ENCODE results near the gene CPNE7.

DNA sequence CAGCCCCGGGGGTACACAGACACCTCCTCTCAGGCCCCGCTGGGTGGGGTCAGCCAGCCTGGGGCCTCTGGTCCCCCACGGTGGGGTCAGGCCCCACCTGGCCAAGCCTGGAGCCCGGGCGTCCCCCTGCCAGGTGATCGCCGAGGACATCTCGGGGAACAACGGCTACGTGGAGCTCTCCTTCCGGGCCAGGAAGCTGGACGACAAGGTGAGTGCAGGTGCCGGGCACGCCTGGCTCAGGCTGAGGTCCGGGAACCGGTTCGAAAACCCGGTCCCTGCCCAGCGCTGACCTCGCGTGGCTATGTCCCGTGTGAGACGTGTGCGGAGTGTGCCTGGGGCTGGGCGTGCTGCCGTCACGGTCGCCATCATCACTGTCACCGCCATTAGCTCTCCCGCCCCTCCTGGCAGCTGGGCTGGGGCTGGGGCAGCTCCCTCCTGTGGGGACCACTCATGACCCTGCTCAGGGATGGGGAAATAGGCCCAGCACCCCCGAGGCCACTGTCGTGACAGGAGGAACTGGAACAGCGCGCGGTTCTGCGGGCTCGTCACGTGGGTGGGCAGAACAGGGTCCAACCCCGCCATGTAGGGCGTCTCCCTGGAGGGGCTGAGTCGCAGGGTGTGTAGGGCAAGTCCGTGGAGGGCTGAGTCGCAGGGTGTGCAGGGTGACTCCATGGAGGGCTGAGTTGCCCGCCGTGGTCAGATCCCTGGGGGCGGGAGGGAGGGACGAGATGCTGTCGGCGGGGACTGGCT is 8.5 kb downstream of the CPNE7 start:
- TF ChIP-seq POLR2A (IDR thresholded peaks at IDR 0.05) (no peak), EP300 (IDR thresholded peaks at IDR 0.05) (no peak)
- TF ChIP-seq, protein P1, sequence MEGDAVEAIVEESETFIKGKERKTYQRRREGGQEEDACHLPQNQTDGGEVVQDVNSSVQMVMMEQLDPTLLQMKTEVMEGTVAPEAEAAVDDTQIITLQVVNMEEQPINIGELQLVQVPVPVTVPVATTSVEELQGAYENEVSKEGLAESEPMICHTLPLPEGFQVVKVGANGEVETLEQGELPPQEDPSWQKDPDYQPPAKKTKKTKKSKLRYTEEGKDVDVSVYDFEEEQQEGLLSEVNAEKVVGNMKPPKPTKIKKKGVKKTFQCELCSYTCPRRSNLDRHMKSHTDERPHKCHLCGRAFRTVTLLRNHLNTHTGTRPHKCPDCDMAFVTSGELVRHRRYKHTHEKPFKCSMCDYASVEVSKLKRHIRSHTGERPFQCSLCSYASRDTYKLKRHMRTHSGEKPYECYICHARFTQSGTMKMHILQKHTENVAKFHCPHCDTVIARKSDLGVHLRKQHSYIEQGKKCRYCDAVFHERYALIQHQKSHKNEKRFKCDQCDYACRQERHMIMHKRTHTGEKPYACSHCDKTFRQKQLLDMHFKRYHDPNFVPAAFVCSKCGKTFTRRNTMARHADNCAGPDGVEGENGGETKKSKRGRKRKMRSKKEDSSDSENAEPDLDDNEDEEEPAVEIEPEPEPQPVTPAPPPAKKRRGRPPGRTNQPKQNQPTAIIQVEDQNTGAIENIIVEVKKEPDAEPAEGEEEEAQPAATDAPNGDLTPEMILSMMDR (IDR thresholded peaks at IDR 0.05): no peak
